Hepatocyte (in vitro differentiated cells): Measurements from ENCODE around the gene PITX1. TPM values are rescaled to one million over a fixed set of nuclear protein-coding genes. Genes with fewer than 3 reads are reported as not detected.
"Not testable (repeated sequence)": the region's sequence is repeated elsewhere in the genome, so short reads cannot be mapped to it uniquely, and the experiment has no call there.

ENCODE experiments used
- DNase-seq: peaks from one replicate; pipeline ENCODE4 v3.0.0-alpha.2; 2016; ENCODE audit warnings: low spot score
- H2AFZ ChIP-seq: fragments of 200-600 bp; sonication (generic); 2 replicates; pipeline ENCODE4 v1.6.0; 2016; ENCODE audit warnings: antibody characterized with exemption, mild to moderate bottlenecking
- H3K27ac ChIP-seq: fragments of 200-600 bp; sonication (generic); 2 replicates; pipeline ENCODE4 v1.5.1; 2016; ENCODE audit warnings: mild to moderate bottlenecking
- H3K27me3 ChIP-seq: fragments of 200-600 bp; sonication (generic); 2 replicates; pipeline ENCODE4 v1.6.1; 2016
- H3K36me3 ChIP-seq: fragments of 200-600 bp; sonication (generic); replicated peaks from 2 replicates; pipeline ENCODE4 v1.5.1; 2016; ENCODE audit warnings: low read depth; ENCODE audit not compliant: insufficient read depth
- H3K4me1 ChIP-seq: fragments of 200-600 bp; sonication (generic); 2 replicates; pipeline ENCODE4 v1.5.1; 2016; ENCODE audit warnings: mild to moderate bottlenecking, moderate library complexity; ENCODE audit not compliant: insufficient read depth
- H3K4me2 ChIP-seq: fragments of 200-600 bp; sonication (generic); 2 replicates; pipeline ENCODE4 v1.6.0; 2016
- H3K4me3 ChIP-seq: fragments of 200-600 bp; sonication (generic); 2 replicates; pipeline ENCODE4 v1.5.1; 2016; ENCODE audit warnings: mild to moderate bottlenecking
- H3K79me2 ChIP-seq: fragments of 200-600 bp; sonication (generic); 2 replicates; pipeline ENCODE4 v1.6.0; 2017; ENCODE audit warnings: mild to moderate bottlenecking
- H3K9me2 ChIP-seq: fragments of 200-600 bp; sonication (generic); replicated peaks from 2 replicates; pipeline ENCODE4 v1.6.0; 2017; ENCODE audit warnings: mild to moderate bottlenecking; ENCODE audit not compliant: insufficient read depth
- H3K9me3 ChIP-seq: fragments of 200-600 bp; sonication (generic); 2 replicates; pipeline ENCODE4 v1.5.1; 2016; ENCODE audit warnings: low read depth, mild to moderate bottlenecking
- H4K20me1 ChIP-seq: fragments of 200-600 bp; sonication (generic); 2 replicates; pipeline ENCODE4 v1.6.0; 2016; ENCODE audit warnings: mild to moderate bottlenecking; ENCODE audit not compliant: insufficient read depth, poor library complexity, severe bottlenecking
- EZH2 ChIP-seq: fragments of 200-600 bp; sonication (generic); IDR thresholded peaks from 2 replicates; pipeline ENCODE4 v1.6.1; 2016; ENCODE audit warnings: antibody characterized with exemption, mild to moderate bottlenecking, borderline replicate concordance
- EZH2phosphoT487 ChIP-seq: fragments of 200-600 bp; sonication (generic); IDR thresholded peaks from one replicate; pipeline ENCODE4 v1.6.1; 2018; ENCODE audit warnings: antibody characterized with exemption, mild to moderate bottlenecking, low read depth, moderate library complexity; ENCODE audit not compliant: unreplicated experiment, severe bottlenecking
- WGBS: methylation state at CpG from one replicate; pipeline ENCODE4 v1.1.6; 2016; ENCODE audit warnings: low lambda C conversion rate; ENCODE audit errors: missing lambda C conversion rate; 5-methylcytosine and 5-hydroxymethylcytosine counted together
- polyA plus RNA-seq: library from polyadenylated mRNA; unstranded; fragments of >200 nt; fragmentation: Nextera tagmentation; extraction: Ambion mirVana; gene quantifications from 2 replicates; pipeline ENCODE4 v1.2.1, GENCODE V29; 2016
- total RNA-seq: library from RNA; depleted of rRNA; stranded (reverse); fragments of >200 nt; gene quantifications from 2 replicates; pipeline ENCODE4 v1.2.3, GENCODE V29; 2014
- TF ChIP-seq, protein P1 (sequence below): fragments of 200-600 bp; sonication (generic); IDR thresholded peaks from 2 replicates; pipeline ENCODE4 v1.5.1; 2016; ENCODE audit warnings: antibody characterized with exemption, mild to moderate bottlenecking; ENCODE audit not compliant: poor library complexity

Gene PITX1
- total and polyA plus RNA-seq, 2 experiments from 2014 or later, result 64.9 to 141 TPM

DNA sequence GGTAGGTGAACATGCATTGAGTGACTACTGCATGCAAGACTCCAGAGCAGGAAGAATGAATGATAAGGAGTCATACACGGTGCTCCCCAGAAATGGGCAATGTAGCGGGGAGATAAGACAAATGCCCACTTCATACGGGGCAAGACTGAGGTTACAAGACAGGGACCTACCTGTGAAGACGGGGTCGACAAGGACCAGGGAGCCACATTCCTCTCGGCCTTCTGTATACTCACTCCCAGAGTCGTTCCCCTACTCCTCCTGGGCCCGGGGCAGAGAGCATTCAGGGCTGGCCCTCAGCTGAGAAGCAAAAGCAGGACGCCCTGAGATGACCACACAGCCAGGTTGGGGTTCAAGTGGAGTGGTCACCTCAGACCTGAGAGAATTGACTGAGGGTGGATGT, 26.7 kb downstream of the PITX1 start:
- Histone ChIP-seq H3K4me3 (no peak overlapping the region), H3K79me2 (no peaks in the 10 kb centered on the region), H3K36me3 (no peaks in the 10 kb centered on the region), H3K4me1 (no peaks in the 10 kb centered on the region), H2AFZ (no peak overlapping the region), H3K4me2 (no peak overlapping the region), H3K9me2 (no peaks in the 10 kb centered on the region), H4K20me1 (no peaks in the 10 kb centered on the region), H3K27ac (no peak overlapping the region), H3K27me3 (no peaks in the 10 kb centered on the region), H3K9me3 (no peaks in the 10 kb centered on the region)
- no peak for TF ChIP-seq EZH2phosphoT487
- TF ChIP-seq, protein P1, sequence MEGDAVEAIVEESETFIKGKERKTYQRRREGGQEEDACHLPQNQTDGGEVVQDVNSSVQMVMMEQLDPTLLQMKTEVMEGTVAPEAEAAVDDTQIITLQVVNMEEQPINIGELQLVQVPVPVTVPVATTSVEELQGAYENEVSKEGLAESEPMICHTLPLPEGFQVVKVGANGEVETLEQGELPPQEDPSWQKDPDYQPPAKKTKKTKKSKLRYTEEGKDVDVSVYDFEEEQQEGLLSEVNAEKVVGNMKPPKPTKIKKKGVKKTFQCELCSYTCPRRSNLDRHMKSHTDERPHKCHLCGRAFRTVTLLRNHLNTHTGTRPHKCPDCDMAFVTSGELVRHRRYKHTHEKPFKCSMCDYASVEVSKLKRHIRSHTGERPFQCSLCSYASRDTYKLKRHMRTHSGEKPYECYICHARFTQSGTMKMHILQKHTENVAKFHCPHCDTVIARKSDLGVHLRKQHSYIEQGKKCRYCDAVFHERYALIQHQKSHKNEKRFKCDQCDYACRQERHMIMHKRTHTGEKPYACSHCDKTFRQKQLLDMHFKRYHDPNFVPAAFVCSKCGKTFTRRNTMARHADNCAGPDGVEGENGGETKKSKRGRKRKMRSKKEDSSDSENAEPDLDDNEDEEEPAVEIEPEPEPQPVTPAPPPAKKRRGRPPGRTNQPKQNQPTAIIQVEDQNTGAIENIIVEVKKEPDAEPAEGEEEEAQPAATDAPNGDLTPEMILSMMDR, result no peak
- TF ChIP-seq EZH2, result no peak
- 94% methylated on average over 9 of the region's 9 CpGs for WGBS
- no peak for DNase-seq

DNA sequence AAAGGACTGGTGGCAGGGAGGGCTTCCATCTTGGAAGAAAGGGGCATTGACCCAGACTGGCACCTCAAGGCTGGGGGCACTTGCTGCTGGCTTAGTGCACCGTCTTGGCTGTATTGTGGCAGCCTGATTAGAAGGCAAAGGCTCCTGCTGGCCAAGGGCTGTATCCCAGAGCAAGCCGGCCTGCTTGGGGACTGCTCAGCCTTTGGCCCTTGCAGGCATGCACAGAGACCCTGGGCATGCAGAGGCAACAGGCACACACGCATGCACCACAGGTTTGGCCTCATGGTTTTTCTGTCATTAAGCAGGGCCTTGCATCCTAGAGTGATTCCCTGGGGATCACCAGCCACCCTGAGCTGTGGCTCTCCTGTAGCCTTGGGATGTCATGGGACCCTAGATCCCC, 29.0 kb downstream of the PITX1 start:
- H3K9me3 ChIP-seq, result no peaks in the 10 kb centered on the region
- TF ChIP-seq EZH2phosphoT487, result no peak
- TF ChIP-seq, protein P1, result no peak
- no peak for TF ChIP-seq EZH2
- no peak overlapping the region for H2AFZ ChIP-seq
- H4K20me1 ChIP-seq, result no peaks in the 10 kb centered on the region
- no peak overlapping the region for H3K4me2 ChIP-seq
- H3K36me3 ChIP-seq, result no peaks in the 10 kb centered on the region
- H3K4me1 ChIP-seq, result no peaks in the 10 kb centered on the region
- H3K4me3 ChIP-seq, result no peak overlapping the region
- WGBS, result 93% methylated on average over 3 of the region's 3 CpGs
- no peak overlapping the region for H3K27ac ChIP-seq
- no peaks in the 10 kb centered on the region for H3K9me2 ChIP-seq
- H3K79me2 ChIP-seq, result no peaks in the 10 kb centered on the region
- H3K27me3 ChIP-seq, result no peaks in the 10 kb centered on the region
- DNase-seq, result no peak

DNA sequence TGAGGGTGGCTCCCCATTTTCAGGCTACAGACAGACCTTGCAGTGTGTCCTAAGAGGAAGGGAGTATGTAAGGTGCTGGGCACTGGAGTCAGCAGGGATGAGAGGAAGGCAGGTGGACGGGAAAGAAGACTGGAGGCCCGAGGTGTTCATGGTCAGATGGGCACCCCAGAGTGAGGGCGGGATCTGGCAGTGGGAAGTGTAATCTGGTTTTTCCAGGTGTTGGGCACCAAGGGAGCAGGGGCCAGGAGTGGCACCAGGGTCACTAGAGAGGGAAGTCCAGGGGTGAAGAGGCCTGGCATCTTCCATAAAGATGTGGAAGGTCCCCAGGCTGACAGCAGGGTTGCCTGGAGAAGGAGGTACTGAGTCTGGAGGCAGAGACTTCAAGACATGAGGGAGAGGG, 29.7 kb downstream of the PITX1 start:
- no peaks in the 10 kb centered on the region for H3K36me3 ChIP-seq
- H3K79me2 ChIP-seq, result no peaks in the 10 kb centered on the region
- WGBS, result 95% methylated on average over 3 of the region's 3 CpGs
- no peak overlapping the region for H2AFZ ChIP-seq
- H3K27ac ChIP-seq, result no peak overlapping the region
- no peaks in the 10 kb centered on the region for H4K20me1 ChIP-seq
- H3K4me2 ChIP-seq, result no peak overlapping the region
- H3K9me3 ChIP-seq, result no peaks in the 10 kb centered on the region
- no peak overlapping the region for H3K4me3 ChIP-seq
- no peak for DNase-seq
- TF ChIP-seq EZH2, result no peak
- H3K9me2 ChIP-seq, result no peaks in the 10 kb centered on the region
- no peaks in the 10 kb centered on the region for H3K4me1 ChIP-seq
- no peaks in the 10 kb centered on the region for H3K27me3 ChIP-seq

DNA sequence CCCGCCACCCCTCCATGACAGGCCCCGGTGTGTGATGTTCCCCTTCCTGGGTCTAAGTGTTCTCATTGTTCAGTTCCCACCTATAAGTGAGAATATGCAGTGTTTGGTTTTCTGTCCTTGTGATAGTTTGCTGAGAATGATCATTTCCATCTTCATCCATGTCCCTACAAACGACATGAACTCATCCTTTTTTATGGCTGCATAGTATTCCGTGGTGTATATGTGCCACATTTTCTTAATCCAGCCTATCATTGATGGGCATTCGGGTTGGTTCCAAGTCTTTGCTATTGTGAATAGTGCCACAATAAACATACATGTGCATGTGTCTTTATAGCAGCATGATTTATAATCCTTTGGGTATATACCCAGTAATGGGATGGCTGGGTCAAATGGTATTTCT, 36.0 kb downstream of the PITX1 start:
- H3K9me2 ChIP-seq, H3K36me3 ChIP-seq, H4K20me1 ChIP-seq, H2AFZ ChIP-seq, H3K27me3 ChIP-seq, H3K79me2 ChIP-seq, H3K9me3 ChIP-seq, H3K4me2 ChIP-seq, H3K4me1 ChIP-seq, H3K27ac ChIP-seq, DNase-seq, H3K4me3 ChIP-seq: not testable (repeated sequence)
- WGBS, result 95% methylated on average over 5 of the region's 5 CpGs

DNA sequence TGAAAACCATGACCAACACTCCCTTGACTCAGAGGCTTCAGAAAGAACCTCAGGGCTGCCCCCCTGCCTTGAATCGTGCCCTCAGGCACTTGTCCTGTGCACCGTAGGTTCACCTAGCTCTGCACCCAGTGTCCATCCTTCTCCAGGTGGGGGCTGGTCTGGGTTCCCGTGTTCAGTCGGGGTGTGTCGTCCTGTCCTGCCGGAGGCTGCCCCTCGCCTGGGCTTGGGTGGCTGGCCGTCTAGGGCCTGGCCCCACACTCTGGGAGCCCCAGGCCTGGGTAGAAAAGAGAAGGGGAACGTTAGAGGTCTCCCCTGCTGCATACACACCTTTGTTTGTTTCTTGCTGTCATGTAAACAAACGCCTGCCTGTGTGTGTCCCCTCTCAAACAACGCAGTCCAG, 37.0 kb downstream of the PITX1 start:
- Histone ChIP-seq H3K9me3 (no peaks in the 10 kb centered on the region), H3K36me3 (no peaks in the 10 kb centered on the region), H3K27ac (no peak overlapping the region), H3K4me1 (no peaks in the 10 kb centered on the region), H3K27me3 (no peaks in the 10 kb centered on the region), H3K79me2 (no peaks in the 10 kb centered on the region), H3K9me2 (no peaks in the 10 kb centered on the region), H3K4me3 (no peak overlapping the region), H4K20me1 (no peaks in the 10 kb centered on the region), H3K4me2 (no peak overlapping the region), H2AFZ (no peak overlapping the region)
- no peak for DNase-seq
- TF ChIP-seq, protein P1, result no peak
- TF ChIP-seq EZH2phosphoT487, result no peak
- no peak for TF ChIP-seq EZH2
- WGBS, result 69% methylated on average over 11 of the region's 11 CpGs
